ENCODE data around the gene KLHL29.

KLHL29 gene

GRCh38 chr2:23630961-23631360 lies 246.0 kb downstream of the KLHL29 start:
- DNase-seq (ENCODE audit: low read depth in 2 of 2), result no peak

DNA sequence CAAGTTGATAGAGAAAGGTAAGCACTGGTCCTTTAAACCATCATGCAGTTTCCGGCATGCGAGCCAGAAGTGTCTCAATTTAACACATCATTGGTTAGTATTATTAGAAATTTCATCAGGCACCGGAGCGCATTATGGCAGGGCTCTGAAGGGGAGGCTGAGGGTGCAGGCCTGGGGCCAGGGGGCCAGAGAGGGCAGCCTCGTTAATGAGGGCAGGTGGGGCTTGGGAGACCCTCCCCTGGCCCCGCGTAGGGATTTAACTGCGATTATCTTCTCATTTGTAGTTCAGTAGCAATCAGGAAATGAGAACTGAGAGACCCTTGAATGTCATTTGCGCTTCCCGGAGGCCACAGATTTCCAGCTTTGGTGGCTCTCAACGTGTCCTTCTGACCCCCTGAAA lies 246.4 kb downstream of the KLHL29 start:
- no peak for DNase-seq (ENCODE audit: low read depth in 2 of 2)

DNA sequence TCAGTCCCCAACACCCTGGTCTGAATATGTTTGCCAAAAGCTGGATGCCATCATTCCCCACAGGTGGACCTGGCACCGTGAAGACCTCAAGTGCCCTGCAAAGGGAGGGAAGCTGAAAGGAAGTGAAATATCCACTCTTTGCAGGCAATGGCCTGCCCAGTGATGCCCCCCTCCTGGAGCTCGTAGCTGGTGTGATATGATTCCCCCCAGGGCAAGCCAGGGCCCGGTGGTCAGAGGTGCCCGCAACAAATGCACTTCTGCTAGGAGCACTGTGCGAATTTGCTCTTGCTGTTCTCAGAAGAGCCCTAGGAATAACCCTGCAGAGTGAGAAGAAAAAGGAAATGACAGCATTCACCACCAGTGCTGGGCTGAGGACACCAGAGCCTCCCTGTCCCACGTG lies 247.4 kb downstream of the KLHL29 start:
- DNase-seq (ENCODE audit: low read depth in 2 of 2), result no peak

DNA sequence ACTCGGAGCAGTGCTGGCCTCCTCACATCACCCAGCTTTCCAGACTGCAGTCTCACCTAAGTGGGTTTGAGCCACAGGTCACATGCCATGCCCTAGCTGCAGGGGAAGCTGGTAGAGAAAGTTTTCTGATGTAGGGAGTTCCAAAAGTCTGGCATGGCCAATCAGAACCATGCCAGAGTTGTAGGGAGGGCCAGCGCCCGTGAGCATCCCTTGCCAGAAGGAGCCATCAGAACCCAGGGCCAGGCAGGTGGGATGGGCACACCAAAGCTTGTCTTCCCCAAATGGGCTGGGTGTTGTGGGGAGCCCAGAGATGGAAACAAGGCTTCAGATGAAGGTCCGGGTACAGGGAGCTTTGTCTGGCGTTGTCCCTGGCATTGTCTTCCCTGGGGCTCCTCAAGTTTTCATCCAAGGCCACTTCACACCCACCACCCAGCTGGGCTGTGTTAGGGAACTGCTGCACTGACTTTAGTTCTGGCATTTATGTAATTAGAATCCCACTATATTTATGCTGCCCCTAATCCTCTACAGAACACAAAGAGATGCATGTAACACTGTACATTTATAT lies 247.9 kb downstream of the KLHL29 start:
- no peak for DNase-seq (ENCODE audit: low read depth in 2 of 2)

DNA sequence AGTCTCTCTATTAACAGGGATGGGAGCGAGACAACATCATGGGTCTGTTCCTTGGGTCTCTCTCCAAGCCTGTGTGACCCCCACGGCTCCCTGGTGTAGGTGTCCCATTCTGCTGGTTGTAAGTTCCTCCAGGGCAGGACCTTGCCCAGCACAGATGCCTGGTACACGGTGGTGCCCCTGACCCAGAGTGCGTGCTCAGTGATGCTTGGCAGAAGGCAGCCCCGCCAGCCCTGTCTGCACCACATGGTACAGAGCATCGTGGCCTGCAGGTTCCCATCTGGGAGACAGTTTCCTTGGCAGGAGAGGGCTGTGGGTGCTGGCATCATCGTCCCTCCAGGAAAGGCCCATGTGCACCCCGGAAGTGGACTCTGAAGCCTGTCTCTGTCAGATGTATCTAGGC lies 249.0 kb downstream of the KLHL29 start:
- DNase-seq (ENCODE audit: low read depth in 2 of 2), result no peak

DNA sequence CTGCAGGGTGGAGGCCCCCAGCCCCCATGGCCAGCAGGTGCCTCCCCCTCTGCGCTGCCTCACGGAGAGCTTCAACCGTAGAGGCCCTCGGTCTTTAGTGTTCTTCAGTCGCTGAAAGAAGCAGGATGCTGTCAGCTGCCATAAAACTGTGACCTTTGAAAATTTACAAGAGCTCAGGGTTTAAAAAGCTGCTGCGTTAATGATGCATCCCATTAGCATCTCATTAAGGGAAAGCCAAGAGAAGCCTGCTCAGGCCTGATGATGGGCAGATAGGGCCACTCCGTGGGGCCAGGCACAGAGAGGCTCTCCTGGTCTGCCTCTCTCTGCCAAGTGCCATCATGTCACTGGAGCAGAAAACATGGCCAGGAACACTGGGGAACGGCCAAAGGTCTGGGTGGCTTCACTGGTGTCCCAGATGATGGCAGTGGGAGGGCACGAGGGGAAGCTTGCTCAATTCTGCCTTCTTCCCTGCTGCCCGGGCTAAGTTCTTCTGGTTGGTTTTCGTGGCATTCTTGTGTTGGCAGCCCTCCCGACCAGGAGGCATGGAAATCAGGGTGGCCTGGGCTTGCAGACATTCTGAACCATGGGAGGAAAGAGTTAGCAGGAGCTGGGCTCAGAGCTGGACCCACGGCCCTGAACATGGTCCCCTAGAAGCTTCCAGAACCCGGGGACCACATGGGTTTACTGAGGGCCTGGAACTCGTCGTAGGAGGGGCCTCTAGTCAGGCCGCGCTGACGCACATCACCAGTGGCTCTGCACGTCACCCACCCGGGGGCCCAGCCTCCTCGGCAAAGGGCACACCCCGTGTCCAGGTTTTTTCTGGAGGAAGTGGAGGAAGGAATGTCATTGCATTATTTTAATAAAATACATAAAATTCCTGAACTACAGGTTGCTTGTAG lies 250.7 kb downstream of the KLHL29 start:
- DNase-seq (ENCODE audit: low read depth in 2 of 2), result no peak

DNA sequence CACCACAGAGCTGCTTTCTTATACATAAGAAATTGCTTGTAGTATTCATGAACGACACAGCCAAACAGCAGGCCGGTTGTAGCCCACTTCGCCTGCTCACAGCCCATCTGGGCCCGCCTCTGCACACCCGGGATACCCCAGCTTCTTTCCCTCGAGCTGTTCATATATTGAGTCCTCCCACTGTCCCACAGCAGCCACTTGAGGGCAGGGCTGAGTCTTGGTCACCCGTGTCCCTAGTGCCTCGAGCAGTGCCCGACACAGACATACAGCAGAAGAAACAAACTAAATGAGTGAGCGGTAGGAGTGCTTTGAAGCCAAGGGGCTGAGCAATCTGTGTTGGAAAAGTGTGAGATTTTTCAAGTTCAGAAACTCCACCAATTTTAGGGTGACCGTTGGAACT lies 251.4 kb downstream of the KLHL29 start:
- DNase-seq (ENCODE audit: low read depth in 2 of 2), result no peak

- no peak for DNase-seq (ENCODE audit: low read depth in 2 of 2)
These were observed 252.2 kb downstream of the KLHL29 start for GRCh38 chr2:23637011-23637778.

DNA sequence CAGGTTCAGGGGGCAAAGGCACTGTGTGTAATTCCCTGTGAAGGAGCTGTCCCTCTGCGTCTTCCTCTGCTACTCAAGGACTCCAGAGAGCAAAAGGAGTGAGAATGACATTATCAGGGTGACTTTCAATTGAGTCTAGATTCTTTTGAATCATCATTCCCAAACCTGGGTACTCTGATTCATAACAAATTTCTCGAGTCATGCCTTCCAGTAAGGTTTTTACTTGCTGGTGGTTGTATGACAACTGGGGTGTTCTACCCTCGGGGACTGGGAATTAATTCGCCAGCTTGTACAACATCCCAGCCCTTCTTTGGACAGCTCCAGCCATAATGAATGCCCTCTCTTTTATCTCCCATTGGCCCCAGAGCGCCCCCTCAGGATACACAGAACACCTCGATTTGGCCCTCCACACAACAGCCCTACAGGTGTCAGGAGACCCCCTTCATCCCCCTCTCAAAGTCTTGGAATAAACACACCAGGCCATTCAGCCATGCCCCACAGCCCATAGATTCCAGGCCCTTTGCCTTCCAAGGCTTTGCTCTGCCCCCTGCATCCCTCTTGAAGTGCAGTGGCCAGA lies 254.5 kb downstream of the KLHL29 start:
- DNase-seq (ENCODE audit: low read depth in 2 of 2), result no peak

GRCh38 chr2:23640711-23641110 lies 255.7 kb downstream of the KLHL29 start:
- no peak for DNase-seq (ENCODE audit: low read depth in 2 of 2)

DNA sequence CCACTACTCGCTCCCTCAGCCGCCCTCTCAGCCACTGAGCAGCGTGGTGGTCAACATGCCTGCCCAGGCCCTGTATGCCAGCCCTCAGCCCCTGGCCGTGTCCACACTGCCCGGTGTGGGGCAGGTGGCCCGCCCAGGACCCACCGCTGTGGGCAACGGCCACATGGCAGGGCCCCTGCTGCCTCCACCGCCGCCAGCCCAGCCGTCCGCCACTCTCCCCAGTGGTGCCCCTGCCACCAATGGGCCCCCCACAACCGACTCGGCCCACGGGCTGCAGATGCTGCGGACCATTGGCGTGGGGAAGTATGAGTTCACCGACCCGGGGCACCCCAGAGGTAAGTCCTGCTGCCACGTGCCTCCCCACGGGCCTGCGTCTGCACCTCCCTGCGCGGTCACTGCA lies 257.5 kb downstream of the KLHL29 start:
- no peak for DNase-seq (ENCODE audit: low read depth in 2 of 2)

GRCh38 chr2:23645230-23645808 lies 260.3 kb downstream of the KLHL29 start:
- no peak for DNase-seq (ENCODE audit: low read depth in 2 of 2)

- DNase-seq (ENCODE audit: low read depth in 2 of 2), result no peak
These were observed 262.6 kb downstream of the KLHL29 start for GRCh38 chr2:23647563-23647962.

DNA sequence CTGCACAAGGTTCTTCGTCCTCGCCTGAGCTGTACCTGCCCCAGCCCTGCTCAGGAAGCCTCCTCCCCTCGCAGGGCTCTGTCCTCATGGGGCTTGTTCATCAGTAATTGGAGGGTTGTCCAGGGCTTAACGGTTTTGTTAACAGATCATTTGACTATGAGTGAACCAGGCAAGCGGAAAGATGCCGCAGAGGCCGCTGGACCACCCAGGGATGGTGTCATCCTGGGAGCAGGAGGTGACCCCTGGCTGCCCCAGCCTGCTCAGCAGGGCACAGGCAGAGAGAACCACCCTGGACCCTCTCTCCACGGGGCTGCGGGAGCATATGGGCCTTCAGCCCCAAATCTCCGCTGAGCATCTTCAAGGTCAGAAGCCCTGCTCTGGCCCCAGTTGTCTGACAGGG lies 264.3 kb downstream of the KLHL29 start:
- DNase-seq (ENCODE audit: low read depth in 2 of 2), result no peak

DNA sequence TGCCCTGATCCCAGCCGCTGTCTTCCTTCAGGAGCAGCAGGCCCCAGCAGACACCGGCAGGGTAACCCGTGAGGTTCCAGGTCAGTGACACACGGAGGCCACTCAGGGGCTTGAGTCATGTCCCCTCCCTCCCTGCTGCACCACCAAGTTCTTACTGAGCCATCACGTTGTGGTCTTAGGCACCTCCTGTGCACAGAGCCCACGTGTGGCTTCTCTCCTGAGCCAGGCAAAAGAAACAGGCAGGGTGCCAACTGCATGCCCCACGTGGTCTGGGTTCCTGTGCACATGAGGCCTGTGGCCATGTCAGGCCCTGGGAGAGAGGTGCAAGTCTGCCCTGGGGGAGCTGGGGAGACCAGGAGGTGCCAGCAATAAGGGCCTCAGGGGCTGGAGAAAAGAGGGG lies 264.8 kb downstream of the KLHL29 start:
- no peak for DNase-seq (ENCODE audit: low read depth in 2 of 2)

GRCh38 chr2:23651187-23652080 lies 266.5 kb downstream of the KLHL29 start:
- DNase-seq (ENCODE audit: low read depth in 2 of 2), result no peak

DNA sequence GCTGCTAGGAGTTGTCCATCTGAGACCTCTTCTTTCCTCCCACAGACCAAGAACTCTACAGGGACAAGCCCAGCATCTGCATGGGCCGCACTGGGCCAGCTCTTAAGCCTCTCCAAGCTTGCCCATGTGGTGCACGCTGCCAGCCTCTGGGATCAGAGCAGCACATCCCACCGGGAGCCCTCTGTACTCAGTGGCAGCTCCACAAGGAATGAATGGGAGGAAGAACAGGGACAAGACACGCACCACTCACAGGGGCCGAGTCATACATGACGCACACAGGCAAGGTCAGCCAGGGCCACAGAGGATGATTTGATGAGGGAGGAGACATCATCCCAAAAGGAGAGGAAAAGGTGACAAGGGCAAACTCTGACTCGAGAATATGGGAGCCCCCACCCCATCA lies 268.3 kb downstream of the KLHL29 start:
- no peak for DNase-seq (ENCODE audit: low read depth in 2 of 2)

DNA sequence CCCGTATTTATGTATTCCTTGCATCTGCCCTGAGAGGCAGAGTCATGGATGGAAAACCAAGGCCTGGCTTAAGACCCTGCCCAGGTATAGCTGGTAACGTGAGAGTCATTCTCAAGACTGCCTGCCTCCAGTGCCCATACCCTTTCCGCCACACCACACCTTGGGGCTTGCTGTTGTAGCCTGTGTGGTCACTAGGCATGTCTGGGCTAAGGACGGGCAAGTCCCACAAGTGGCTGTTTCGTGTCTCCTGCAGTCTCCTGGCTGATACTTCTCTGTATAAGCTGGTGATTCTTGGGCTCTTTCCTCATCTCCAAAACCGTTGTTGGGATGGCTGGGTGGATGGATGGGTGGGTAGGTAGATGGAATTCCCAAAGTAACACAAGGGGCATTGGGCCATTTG lies 269.8 kb downstream of the KLHL29 start:
- no peak for DNase-seq (ENCODE audit: low read depth in 2 of 2)

DNA sequence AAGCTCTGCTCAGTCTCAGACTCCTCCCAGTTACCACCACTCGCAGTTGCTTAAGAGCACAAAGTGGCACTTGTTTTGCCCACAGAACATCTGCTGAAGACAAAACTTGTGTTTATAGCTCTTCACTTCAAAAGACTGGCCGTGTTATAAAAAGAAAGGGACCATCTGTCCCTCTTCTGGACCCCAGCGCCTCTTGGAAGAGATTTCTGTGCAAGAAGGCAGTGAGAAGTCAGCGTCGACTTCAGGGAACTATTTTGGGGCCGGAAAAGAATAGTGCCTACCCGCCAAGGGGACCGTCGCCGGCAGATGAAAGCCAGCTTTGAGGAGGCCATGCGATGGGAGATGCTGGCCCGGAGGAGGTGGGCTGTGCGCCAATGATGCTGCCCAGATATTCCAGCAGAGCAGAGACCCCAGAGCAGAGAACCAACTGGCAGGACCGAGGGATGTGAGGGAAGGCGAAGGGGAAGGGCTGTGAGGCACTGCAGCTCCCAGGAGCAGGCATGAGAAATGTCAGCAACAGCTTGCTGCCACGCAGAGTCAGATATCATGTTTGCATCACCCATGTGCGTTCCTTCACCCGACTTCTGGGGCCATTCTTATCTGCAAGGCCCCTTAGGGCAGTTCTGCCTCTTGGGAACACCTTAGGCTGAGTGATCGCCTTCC lies 271.1 kb downstream of the KLHL29 start:
- no peak for DNase-seq (ENCODE audit: low read depth in 2 of 2)

GRCh38 chr2:23656597-23656973 lies 271.6 kb downstream of the KLHL29 start:
- DNase-seq (ENCODE audit: low read depth in 2 of 2), result no peak

DNA sequence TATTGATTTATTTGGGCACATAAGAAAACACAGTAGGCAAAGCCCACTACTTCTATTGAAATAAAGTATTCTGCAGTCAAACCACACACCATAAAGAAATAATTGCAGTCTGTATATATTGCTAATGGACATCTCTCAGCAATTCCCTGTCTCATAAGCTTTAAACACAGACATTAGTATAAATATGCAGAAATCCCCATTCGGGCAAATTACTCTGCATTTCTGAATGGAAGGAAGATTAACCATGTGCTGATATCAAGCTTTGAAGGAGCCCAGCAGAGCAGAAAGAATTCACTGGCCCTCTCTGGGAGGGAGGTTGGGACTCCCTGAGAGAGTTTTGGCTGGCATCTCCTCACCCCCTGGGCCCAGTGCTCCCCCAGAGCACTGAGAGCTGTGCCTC lies 272.4 kb downstream of the KLHL29 start:
- no peak for DNase-seq (ENCODE audit: low read depth in 2 of 2)
